Activated T-cell treated with anti-CD3 and anti-CD28 coated beads for 48 hours (primary cell): ENCODE data around the gene DCK.
A peak's percentile ranks its signal among the peaks of the same experiment; 100 is the strongest.
"Not testable (repeated sequence)": the region's sequence is repeated elsewhere in the genome, so short reads cannot be mapped to it uniquely, and the experiment has no call there.

ENCODE experiments used
- DNase-seq: peaks from one replicate; pipeline ENCODE4 v3.0.0-alpha.2; 2020; ENCODE audit warnings: low read depth

The DCK gene

GRCh38 chr4:71001363-71001762 is 7.9 kb downstream of the DCK start:
- DNase-seq = not testable (repeated sequence)

- DNase-seq = peak; percentile 22
Measured at GRCh38 chr4:71004281-71004851, 10.9 kb downstream of the DCK start.

GRCh38 chr4:71005025-71005424 is 11.6 kb downstream of the DCK start:
- DNase-seq = not testable (repeated sequence)

GRCh38 chr4:71006203-71006907 is 12.9 kb downstream of the DCK start:
- DNase-seq = no peak

GRCh38 chr4:71008196-71008595 is 14.7 kb downstream of the DCK start:
- DNase-seq = no peak

- DNase-seq = no peak
Measured at GRCh38 chr4:71009086-71009485, 15.6 kb downstream of the DCK start.

GRCh38 chr4:71009890-71010588 is 16.6 kb downstream of the DCK start:
- DNase-seq = no peak

- DNase-seq = no peak
Measured at GRCh38 chr4:71011451-71011850, 18.0 kb downstream of the DCK start.

- not testable (repeated sequence) for DNase-seq
Measured at GRCh38 chr4:71017391-71017790, 23.9 kb downstream of the DCK start.

GRCh38 chr4:71020611-71021010 is 27.2 kb downstream of the DCK start:
- DNase-seq = no peak

GRCh38 chr4:71025654-71026053 is 32.2 kb downstream of the DCK start:
- DNase-seq = no peak

GRCh38 chr4:71026086-71026485 is 32.6 kb downstream of the DCK start:
- DNase-seq = no peak

- no peak for DNase-seq
Measured at GRCh38 chr4:71027611-71028010, 34.2 kb downstream of the DCK start.

- no peak for DNase-seq
Measured at GRCh38 chr4:71029504-71029903, 36.1 kb downstream of the DCK start.

- DNase-seq = not testable (repeated sequence)
Measured at GRCh38 chr4:71032106-71032505, 38.7 kb downstream of the DCK start.

- no peak for DNase-seq
Measured at GRCh38 chr4:71045256-71045655, 51.8 kb downstream of the DCK start.

- DNase-seq = no peak
Measured at GRCh38 chr4:71049395-71049794, 55.9 kb downstream of the DCK start.

GRCh38 chr4:71050809-71051208 is 57.4 kb downstream of the DCK start:
- no peak for DNase-seq

GRCh38 chr4:71052034-71052433 is 58.6 kb downstream of the DCK start:
- no peak for DNase-seq

GRCh38 chr4:71052716-71053115 is 59.3 kb downstream of the DCK start:
- DNase-seq = no peak

GRCh38 chr4:71053613-71054012 is 60.2 kb downstream of the DCK start:
- not testable (repeated sequence) for DNase-seq

- DNase-seq = not testable (repeated sequence)
Measured at GRCh38 chr4:71059573-71059972, 66.1 kb downstream of the DCK start.

GRCh38 chr4:71062436-71062835 is 69.0 kb downstream of the DCK start:
- DNase-seq = no peak
